Loucy (cell line): ENCODE measurements around the gene UBE2D2.

ENCODE experiments used
- CTCF ChIP-seq: fragments of 200-600 bp; sonication (generic); conservative IDR thresholded peaks from 2 replicates; pipeline ENCODE4 v1.5.1; 2014; ENCODE audit warnings: mild to moderate bottlenecking, antibody characterized with exemption, low read length
- EZH2phosphoT487 ChIP-seq: fragments of 200-600 bp; IDR thresholded peaks from 2 replicates; pipeline ENCODE4 v1.6.1; 2018; ENCODE audit warnings: antibody characterized with exemption, mild to moderate bottlenecking, moderate library complexity, borderline replicate concordance

GRCh38 chr5:139646111-139646510 is 85.0 kb downstream of the UBE2D2 start:
- no peak for TF ChIP-seq CTCF
- TF ChIP-seq EZH2phosphoT487, result no peak
